SK-N-MC (cell line): ENCODE results near the gene TOMM40L.

Experiments used
- EZH2 ChIP-seq: fragments of 200-600 bp; sonication (generic); IDR thresholded peaks from one replicate; pipeline ENCODE4 v1.6.1; 2017; ENCODE audit warnings: antibody characterized with exemption
- FOXP2 ChIP-seq: optimal IDR thresholded peaks from 2 replicates; pipeline ENCODE3; 2011; ENCODE audit warnings: mild to moderate bottlenecking, moderate library complexity; ENCODE audit not compliant: insufficient read depth; ENCODE audit errors: extremely low read length, control extremely low read depth
- POLR2AphosphoS5 ChIP-seq: IDR thresholded peaks from 2 replicates; pipeline ENCODE4 v1.6.1; 2012; ENCODE audit warnings: mild to moderate bottlenecking, low read depth, low read length, borderline replicate concordance

- TF ChIP-seq POLR2AphosphoS5 (no peak), EZH2 (no peak), FOXP2 (no peak)
These were observed 16.0 kb upstream of the TOMM40L start for GRCh38 chr1:161209790-161210409.
